Kidney (tissue), 14 donors: ENCODE measurements around the gene KCNH5. TPM values are rescaled to one million over a fixed set of nuclear protein-coding genes. Genes with fewer than 3 reads are reported as not detected.
A peak's percentile ranks its signal among the peaks of the same experiment; 100 is the strongest.

Source experiments
- DNase-seq, 5 donors: peaks; one replicate each; pipeline ENCODE4 v3.0.0-alpha.2; 2013 to 2020
- FAIRE-seq: peaks from 2 replicates; lab custom pipeline; 2012; peaks lifted over from hg19 to GRCh38; lab: Jason Lieb, UNC
- H3K27ac ChIP-seq, 2 donors: one replicate each; pipeline ENCODE4 v1.7.0; 2013; ENCODE audit warnings: low read depth in 2 of 2, low read length in 2 of 2, inconsistent platforms in 1 of 2
- H3K27me3 ChIP-seq: one replicate; pipeline ENCODE4 v1.7.1; 2013; ENCODE audit warnings: low read length, inconsistent platforms; ENCODE audit not compliant: control insufficient read depth, insufficient read depth
- H3K36me3 ChIP-seq, 3 donors: one replicate each; pipeline versions ENCODE4 v1.7.0 to v1.7.1; 2013; ENCODE audit warnings: low read length in 3 of 3, control low read depth in 1 of 3, inconsistent platforms in 1 of 3; ENCODE audit not compliant: insufficient read depth in 3 of 3, control insufficient read depth in 2 of 3
- H3K4me1 ChIP-seq, 3 donors: one replicate each; pipeline versions ENCODE4 v1.7.0 to v1.7.1; 2013; ENCODE audit warnings: low read length in 3 of 3, inconsistent platforms in 1 of 3, low read depth in 1 of 3; ENCODE audit not compliant: control insufficient read depth in 2 of 3, insufficient read depth in 2 of 3
- H3K4me3 ChIP-seq, 3 donors: one replicate each; pipeline versions ENCODE4 v1.7.0 to v1.8.1; 2013; ENCODE audit warnings: low read length in 3 of 3, control low read depth in 1 of 3, inconsistent platforms in 1 of 3
- H3K9ac ChIP-seq, 3 donors: one replicate each; pipeline versions ENCODE4 v1.7.0 to v1.7.1; 2013; ENCODE audit warnings: low read length in 3 of 3, control low read depth in 1 of 3, inconsistent platforms in 1 of 3
- H3K9me3 ChIP-seq, 3 donors: one replicate each; pipeline versions ENCODE4 v1.7.0 to v1.7.1; 2013; ENCODE audit warnings: low read length in 3 of 3, control low read depth in 1 of 3, inconsistent platforms in 1 of 3; ENCODE audit not compliant: control insufficient read depth in 2 of 3, insufficient read depth in 1 of 3
- CTCF ChIP-seq: IDR thresholded peaks from 3 replicates; pipeline ENCODE4 v1.5.1; 2012; ENCODE audit warnings: mild to moderate bottlenecking, moderate library complexity, borderline replicate concordance; ENCODE audit not compliant: insufficient read depth; ENCODE audit errors: extremely low read depth
- intact Hi-C: fragments of 100-400 bp; cut with DNase I; formaldehyde crosslinking; loops from one replicate; pipeline ENCODE4 v1.11.1; 2022
- polyA plus RNA-seq: library from polyadenylated mRNA; stranded (reverse); fragments of 350-450 nt; fragmentation: Illumina TruSeq; extraction: RNeasy Lipid Tissue Mini Kit (QIAGEN cat#74804); gene quantifications from one replicate; pipeline ENCODE4 v1.2.3, GENCODE V29; 2014; ENCODE audit warnings: low read depth, low replicate concordance; ENCODE audit not compliant: insufficient read depth
- total RNA-seq: library from RNA; stranded (reverse); fragmentation: NEBNext Ultra II Directional; extraction: Animal tissue kit (Norgen Biotek cat#: 25700); gene quantifications from one replicate; pipeline ENCODE4 v1.2.1, GENCODE V29; 2021
- donor health status: control.
- donor health status: control.
- donor health status: control.
- donor health status: control.
- donor health status: control.
- donor health status: DM: yes; HTN: yes; CAD: no.
- donor health status: Normal renal cell carcinoma (clear cell type).

Gene KCNH5
- total and polyA plus RNA-seq, 2 donors from 2014 or later: not detected

GRCh38 chr14:62894736-62895135 is 150.5 kb downstream of the KCNH5 start:
- FAIRE-seq: no peak
- Histone ChIP-seq H3K36me3 (no peaks in the 10 kb centered on the region), H3K27me3 (no peaks in the 10 kb centered on the region), H3K4me3 (no peak overlapping the region), H3K9me3 (no peaks in the 10 kb centered on the region), H3K9ac (no peak overlapping the region), H3K27ac (no peak overlapping the region), H3K4me1 (no peaks in the 10 kb centered on the region)
- no peak for DNase-seq
- intact Hi-C loops: no loop called here
- TF ChIP-seq CTCF: no peak

- no peak for TF ChIP-seq CTCF
- Histone ChIP-seq H3K9ac (no peak overlapping the region), H3K4me3 (no peak overlapping the region), H3K9me3 (no peaks in the 10 kb centered on the region), H3K27ac (no peak overlapping the region), H3K4me1 (no peaks in the 10 kb centered on the region), H3K36me3 (no peaks in the 10 kb centered on the region), H3K27me3 (no peaks in the 10 kb centered on the region)
- FAIRE-seq (no peak), DNase-seq (peak in 1 of 5 donors; percentile 5)
- intact Hi-C loops: no loop called here
These were observed 155.9 kb downstream of the KCNH5 start for GRCh38 chr14:62889364-62889763.

- FAIRE-seq (no peak), DNase-seq (no peak)
- Histone ChIP-seq H3K4me1 (no peaks in the 10 kb centered on the region), H3K9ac (no peak overlapping the region), H3K27me3 (no peaks in the 10 kb centered on the region), H3K4me3 (no peak overlapping the region), H3K27ac (no peak overlapping the region), H3K36me3 (no peaks in the 10 kb centered on the region), H3K9me3 (no peaks in the 10 kb centered on the region)
- intact Hi-C loops: no loop called here
- TF ChIP-seq CTCF: no peak
These were observed 158.8 kb downstream of the KCNH5 start for GRCh38 chr14:62886461-62886860.

- DNase-seq (no peak), FAIRE-seq (no peak)
- Histone ChIP-seq H3K4me1 (no peaks in the 10 kb centered on the region), H3K36me3 (no peaks in the 10 kb centered on the region), H3K27me3 (no peaks in the 10 kb centered on the region), H3K27ac (no peak overlapping the region), H3K4me3 (no peak overlapping the region), H3K9ac (no peak overlapping the region), H3K9me3 (no peaks in the 10 kb centered on the region)
- intact Hi-C loops: no loop called here
- TF ChIP-seq CTCF: no peak
These were observed 159.8 kb downstream of the KCNH5 start for GRCh38 chr14:62885451-62885850.
